Measurements from ENCODE around the gene CTBP1. TPM values are rescaled to one million over a fixed set of nuclear protein-coding genes. Genes with fewer than 3 reads are reported as not detected.

CTBP1 gene
- total RNA-seq, 4 donors from 2014 or later, result 145 to 255 (median 181) TPM

GRCh38 chr4:1223841-1224809 is 24.8 kb downstream of the CTBP1 start:
- no peak overlapping the region for H3K27ac ChIP-seq
- H3K4me3 ChIP-seq, result no peak overlapping the region
- H3K27me3 ChIP-seq, result no peaks in the 10 kb centered on the region
- no peak for TF ChIP-seq EP300 (IDR thresholded peaks at IDR 0.05)
- TF ChIP-seq POLR2AphosphoS5 (IDR thresholded peaks at IDR 0.05), result no peak
- TF ChIP-seq POLR2A (IDR thresholded peaks at IDR 0.05), result no peak
- TF ChIP-seq CTCF (IDR thresholded peaks at IDR 0.05), result no peak
- H3K36me3 ChIP-seq, result peaks cover 78% of the 10 kb centered on the region
- peaks cover 31% of the 10 kb centered on the region for H3K4me1 ChIP-seq
- no peak for DNase-seq (ENCODE audit: low spot score in 2 of 2)
- H3K9me3 ChIP-seq, result no peaks in the 10 kb centered on the region
- 90% methylated on average over 21 of the region's 40 CpGs for WGBS

GRCh38 chr4:1222938-1223690 is 25.8 kb downstream of the CTBP1 start:
- H3K36me3 ChIP-seq, result peaks cover 69% of the 10 kb centered on the region
- 75% methylated on average over 28 of the region's 29 CpGs for WGBS
- no peak overlapping the region for H3K4me3 ChIP-seq
- no peaks in the 10 kb centered on the region for H3K27me3 ChIP-seq
- no peak for TF ChIP-seq POLR2AphosphoS5 (IDR thresholded peaks at IDR 0.05)
- TF ChIP-seq POLR2A (IDR thresholded peaks at IDR 0.05), result no peak
- TF ChIP-seq CTCF (IDR thresholded peaks at IDR 0.05), result no peak
- no peak for TF ChIP-seq EP300 (IDR thresholded peaks at IDR 0.05)
- H3K9me3 ChIP-seq, result no peaks in the 10 kb centered on the region
- H3K27ac ChIP-seq, result no peak overlapping the region
- DNase-seq (ENCODE audit: low spot score in 2 of 2), result no peak
- peaks cover 40% of the 10 kb centered on the region for H3K4me1 ChIP-seq

GRCh38 chr4:1222036-1222789 is 26.7 kb downstream of the CTBP1 start:
- Histone ChIP-seq H3K36me3 (peaks cover 66% of the 10 kb centered on the region), H3K27me3 (no peaks in the 10 kb centered on the region), H3K4me1 (peaks cover 49% of the 10 kb centered on the region), H3K4me3 (no peak overlapping the region), H3K9me3 (no peaks in the 10 kb centered on the region), H3K27ac (no peak overlapping the region)
- TF ChIP-seq CTCF (IDR thresholded peaks at IDR 0.05) (no peak), EP300 (IDR thresholded peaks at IDR 0.05) (no peak), POLR2A (IDR thresholded peaks at IDR 0.05) (no peak), POLR2AphosphoS5 (IDR thresholded peaks at IDR 0.05) (no peak)
- DNase-seq (ENCODE audit: low spot score in 2 of 2), result no peak
- WGBS, result 84% methylated on average over 8 of the region's 34 CpGs

- Histone ChIP-seq H3K4me3 (no peak overlapping the region), H3K36me3 (peaks cover 60% of the 10 kb centered on the region), H3K27ac (no peak overlapping the region), H3K9me3 (no peaks in the 10 kb centered on the region), H3K4me1 (peaks cover 54% of the 10 kb centered on the region), H3K27me3 (no peaks in the 10 kb centered on the region)
- TF ChIP-seq EP300 (IDR thresholded peaks at IDR 0.05) (no peak), POLR2AphosphoS5 (IDR thresholded peaks at IDR 0.05) (no peak), POLR2A (IDR thresholded peaks at IDR 0.05) (no peak), CTCF (IDR thresholded peaks at IDR 0.05) (no peak)
- DNase-seq (ENCODE audit: low spot score in 2 of 2), result no peak
- 59% methylated on average over 33 of the region's 33 CpGs for WGBS
Measured at GRCh38 chr4:1221155-1221870, 27.6 kb downstream of the CTBP1 start.
